Measurements from ENCODE around the gene SP140. TPM values are rescaled to one million over a fixed set of nuclear protein-coding genes. Genes with fewer than 3 reads are reported as not detected.

The SP140 gene
- total and polyA plus RNA-seq, 9 of the 15 experiments (the other 6 are each of a cell fraction or from before 2014, with no cell fraction given), result 0.04 to 1.1 (median 0.57) TPM; not detected in 1

GRCh38 chr2:230326453-230327417, 101.2 kb downstream of the SP140 start, which contains the start of gene SP140L (continued):
- TF ChIP-seq FOXP4 (CRISPR knock-in tag; IDR thresholded peaks at IDR 0.05; ENCODE audit: borderline replicate concordance), result no peak
- TF ChIP-seq FOSL1 (tag; conservative IDR thresholded peaks at IDR 0.05), result peak; percentile 87
- no peak for TF ChIP-seq RBM25 (IDR thresholded peaks at IDR 0.05; ENCODE audit: low read depth, low read length, severe bottlenecking)
- TF ChIP-seq POLR2A (conservative IDR thresholded peaks at IDR 0.05), result peak; percentile 65
- TF ChIP-seq AFF4 (CRISPR knock-in tag; IDR thresholded peaks at IDR 0.05), result no peak
- TF ChIP-seq KAT7 (CRISPR knock-in tag; IDR thresholded peaks at IDR 0.05; ENCODE audit: borderline replicate concordance), result 0 out of 2 replicates have a peak, but pooled peaks have one; percentile 64
- TF ChIP-seq DLX4 (CRISPR knock-in tag; IDR thresholded peaks at IDR 0.05), result no peak
- TF ChIP-seq PHF8 (IDR thresholded peaks at IDR 0.05; ENCODE audit: borderline replicate concordance, low read length), result peak; percentile 54; the same call in 1 of the 2 replicates
- peak; percentile 16 for TF ChIP-seq POLR2B (IDR thresholded peaks at IDR 0.05; ENCODE audit: low read depth, partially characterized antibody)
- no peak for TF ChIP-seq ZNF41 (CRISPR knock-in tag; conservative IDR thresholded peaks at IDR 0.05)
- TF ChIP-seq ZFX (CRISPR knock-in tag; IDR thresholded peaks at IDR 0.05), result peak; percentile 84
- no peak for TF ChIP-seq CREB3 (tag; conservative IDR thresholded peaks at IDR 0.05; ENCODE audit: low read depth)
- no peak for TF ChIP-seq ETV5 (CRISPR knock-in tag; IDR thresholded peaks at IDR 0.05; ENCODE audit: low read depth)
- no peak for TF ChIP-seq ZC3H4 (CRISPR knock-in tag; IDR thresholded peaks at IDR 0.05; ENCODE audit: borderline replicate concordance)
- no peak for TF ChIP-seq SMARCE1 (IDR thresholded peaks at IDR 0.05)
- peak; percentile 87 for TF ChIP-seq NR2C2 (CRISPR knock-in tag; IDR thresholded peaks at IDR 0.05)
- TF ChIP-seq NR2C2 (tag; IDR thresholded peaks at IDR 0.05), result peak; percentile 98
